Heart left ventricle (tissue), 16 donors: Measurements from ENCODE around the gene C5AR1. TPM values are rescaled to one million over a fixed set of nuclear protein-coding genes. Genes with fewer than 3 reads are reported as not detected.
A peak's percentile ranks its signal among the peaks of the same experiment; 100 is the strongest.
"Not testable (repeated sequence)": the region's sequence is repeated elsewhere in the genome, so short reads cannot be mapped to it uniquely, and the experiment has no call there.

ENCODE experiments used
- ATAC-seq, 4 donors: fragments of 200-7000 bp; cut with Tn5 transposase; one replicate each; pipeline ENCODE4 v1.9.1; 2020 to 2022; ENCODE audit warnings: moderate library complexity in 4 of 4, mild to moderate bottlenecking in 3 of 4, moderate number of reproducible peaks in 1 of 4
- DNase-seq, 5 donors: peaks; one replicate each; pipeline ENCODE4 v3.0.0-alpha.2; 2020
- H3K27ac ChIP-seq, 12 donors: fragments of 200-600 bp; sonication (generic) in 4 of 12; one replicate each; pipeline versions ENCODE4 v1.5.0 to v1.8.0; 2016 to 2022; ENCODE audit warnings: mild to moderate bottlenecking in 2 of 12
- H3K27me3 ChIP-seq, 9 donors: fragments of 200-600 bp; sonication (generic) in 2 of 9; one replicate each; pipeline versions ENCODE4 v1.5.1 to v1.8.0; 2016 to 2022; ENCODE audit warnings: mild to moderate bottlenecking in 3 of 9
- H3K36me3 ChIP-seq, 9 donors: fragments of 200-600 bp; sonication (generic) in 2 of 9; one replicate each; pipeline versions ENCODE4 v1.5.0 to v1.8.0; 2018 to 2022; ENCODE audit warnings: mild to moderate bottlenecking in 2 of 9
- H3K4me1 ChIP-seq, 12 donors: fragments of 200-600 bp; sonication (generic) in 4 of 12; one replicate each; pipeline versions ENCODE4 v1.5.0 to v1.8.0; 2016 to 2022; ENCODE audit warnings: mild to moderate bottlenecking in 3 of 12
- H3K4me3 ChIP-seq, 12 donors: fragments of 200-600 bp; sonication (generic) in 4 of 12; one replicate each; pipeline versions ENCODE4 v1.5.0 to v1.8.0; 2017 to 2022; ENCODE audit warnings: mild to moderate bottlenecking in 9 of 12, moderate library complexity in 4 of 12
- H3K9me3 ChIP-seq, 12 donors: fragments of 200-600 bp; sonication (generic) in 4 of 12; one replicate each; pipeline versions ENCODE4 v1.5.0 to v1.8.0; 2016 to 2022; ENCODE audit warnings: mild to moderate bottlenecking in 1 of 12
- POLR2A ChIP-seq, 2 donors: fragments of 450-650 bp; IDR thresholded peaks; one replicate each; pipeline ENCODE4 v1.6.1; 2017; ENCODE audit warnings: antibody characterized with exemption in 2 of 2, mild to moderate bottlenecking in 2 of 2, moderate library complexity in 2 of 2
- WGBS, 4 donors: extraction: QIAGEN DNeasy Blood & Tissue Kit in 2 of 4; methylation state at CpG; one replicate each; pipeline versions ENCODE4 v1.1.5 to v1.1.7; 2013 to 2018; 5-methylcytosine and 5-hydroxymethylcytosine counted together
- intact Hi-C, 10 donors: fragments of 100-400 bp; cut with DNase I; formaldehyde crosslinking; loops; one replicate each; pipeline versions ENCODE4 v1.11.1 to v1.14.2; 2022
- polyA plus RNA-seq, 2 donors: library from polyadenylated mRNA; stranded (reverse); fragments of 200-250 nt; gene quantifications; one replicate each; pipeline ENCODE4 v1.2.3, GENCODE V29; 2013
- total RNA-seq, 9 donors: library from RNA; depleted of rRNA in 2 of 9; stranded (reverse); fragments of >200 nt in 2 of 9; fragmentation: NEBNext Ultra II Directional in 3 of 9; extraction: Animal tissue kit (Norgen Biotek cat#: 25700) in 3 of 9; gene quantifications; one replicate each; pipeline versions ENCODE4 v1.1.0 to v1.2.4, GENCODE V29; 2016 to 2023
- TF ChIP-seq, protein P1 (sequence below), 12 donors: fragments of 200-600 bp; sonication (generic) in 4 of 12; IDR thresholded peaks; one replicate each; pipeline versions ENCODE4 v1.5.0 to v1.8.0; 2018 to 2022; ENCODE audit warnings: antibody characterized with exemption in 12 of 12, mild to moderate bottlenecking in 5 of 12
- donor health status: ischemic (EF 13 %, LVEDD 7.1; RV severe dilation, severe dysfunction).
- donor health status: healthy with polysubstance abuse.
- donor health status: DM: no; HTN: yes; CAD: no.
- donor health status: DM: no; HTN: no; CAD: no.
- donor health status: ischemic (EF 25% LVEDD 6.9; RV normal size, moderate dysfunction).
- donor health status: ischemic (EF 25% LVEDD 5.7; RV mildly dilated, moderate dysfunction).
- donor health status: healthy.
- donor health status: DM: yes; HTN: yes; CAD: no.
- donor health status: ischemic (EF 35%, LVEDD 5.7; RV mildly dilated, moderate dysfunction).
- donor health status: nonischemic (EF 11% LVEDD 7.7; RV severe dilation, severe dysfunction).
- donor health status: DM: yes; HTN: yes; CAD: no.
- donor health status: PGD.
- donor health status: ischemic (EF 29% LVEDD 5.4; RV normal size, mild dysfunction).
- donor health status: nonischemic (EF 23%, LVEDD 6.1; RV moderate dilation, normal function).

C5AR1 gene
- total and polyA plus RNA-seq, 11 donors = 0.80 to 37.9 (median 5.6) TPM

DNA sequence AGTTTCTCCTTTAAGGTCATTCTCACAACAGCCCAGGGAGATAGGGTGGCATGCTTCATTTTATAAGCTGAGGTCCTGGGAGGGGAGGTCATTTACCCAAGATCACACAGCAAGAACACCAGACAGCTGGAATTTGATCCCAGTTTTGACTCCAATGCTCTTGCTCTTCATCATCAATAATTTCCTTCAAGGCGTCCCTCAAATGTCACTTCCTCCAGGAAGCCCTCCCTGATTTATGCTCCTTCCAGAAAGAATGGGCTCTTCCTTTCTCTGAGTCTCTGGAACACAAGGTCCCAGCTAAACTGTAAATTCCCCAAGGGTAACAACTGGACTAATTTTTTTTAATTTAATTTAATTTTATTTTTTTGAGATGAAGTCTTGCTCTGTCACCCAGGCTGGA, 34.8 kb downstream of the C5AR1 start:
- Histone ChIP-seq H3K4me3 (no peak overlapping the region), H3K36me3 (no peaks in the 10 kb centered on the region), H3K4me1 (peaks cover 0 to 8% (median 4%) of the 10 kb centered on the region in 12 donors), H3K27me3 (no peaks in the 10 kb centered on the region), H3K9me3 (no peaks in the 10 kb centered on the region), H3K27ac (no peak overlapping the region)
- TF ChIP-seq, protein P1, sequence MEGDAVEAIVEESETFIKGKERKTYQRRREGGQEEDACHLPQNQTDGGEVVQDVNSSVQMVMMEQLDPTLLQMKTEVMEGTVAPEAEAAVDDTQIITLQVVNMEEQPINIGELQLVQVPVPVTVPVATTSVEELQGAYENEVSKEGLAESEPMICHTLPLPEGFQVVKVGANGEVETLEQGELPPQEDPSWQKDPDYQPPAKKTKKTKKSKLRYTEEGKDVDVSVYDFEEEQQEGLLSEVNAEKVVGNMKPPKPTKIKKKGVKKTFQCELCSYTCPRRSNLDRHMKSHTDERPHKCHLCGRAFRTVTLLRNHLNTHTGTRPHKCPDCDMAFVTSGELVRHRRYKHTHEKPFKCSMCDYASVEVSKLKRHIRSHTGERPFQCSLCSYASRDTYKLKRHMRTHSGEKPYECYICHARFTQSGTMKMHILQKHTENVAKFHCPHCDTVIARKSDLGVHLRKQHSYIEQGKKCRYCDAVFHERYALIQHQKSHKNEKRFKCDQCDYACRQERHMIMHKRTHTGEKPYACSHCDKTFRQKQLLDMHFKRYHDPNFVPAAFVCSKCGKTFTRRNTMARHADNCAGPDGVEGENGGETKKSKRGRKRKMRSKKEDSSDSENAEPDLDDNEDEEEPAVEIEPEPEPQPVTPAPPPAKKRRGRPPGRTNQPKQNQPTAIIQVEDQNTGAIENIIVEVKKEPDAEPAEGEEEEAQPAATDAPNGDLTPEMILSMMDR (IDR thresholded peaks at IDR 0.05) = no peak
- TF ChIP-seq POLR2A (IDR thresholded peaks at IDR 0.05) = no peak
- DNase-seq (no peak), ATAC-seq (no peak)
- 81 to 88% (median 84%) methylated on average over 1 of the region's 1 CpG for WGBS, 4 donors
- intact Hi-C loops = no loop called here

DNA sequence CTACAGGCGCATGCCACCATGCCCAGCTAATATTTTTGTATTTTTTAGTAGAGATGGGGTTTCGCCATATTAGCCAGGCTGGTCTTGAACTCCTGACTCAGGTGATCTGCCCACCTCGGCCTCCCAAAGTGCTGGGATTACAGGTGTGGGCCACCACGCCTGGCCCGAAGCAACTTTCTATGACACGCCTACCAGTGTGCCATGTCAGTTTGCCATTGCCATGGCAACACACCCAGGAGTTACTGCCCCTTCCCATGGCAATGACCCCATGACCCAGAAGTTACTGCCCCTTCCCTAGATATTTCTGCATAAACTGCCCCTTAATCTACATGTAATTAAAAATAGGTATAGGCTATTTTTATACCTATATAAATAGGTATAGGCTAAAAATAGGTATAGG, 36.4 kb downstream of the C5AR1 start:
- H3K27me3 ChIP-seq, DNase-seq, H3K9me3 ChIP-seq, H3K36me3 ChIP-seq, ATAC-seq, H3K27ac ChIP-seq, H3K4me3 ChIP-seq, intact Hi-C loops: not testable (repeated sequence)
- H3K4me1 ChIP-seq = peaks cover 3 to 22% (median 14%) of the 10 kb centered on the region in 12 donors
- WGBS, 4 donors = 89 to 92% (median 90%) methylated on average over 6 of the region's 6 CpGs

DNA sequence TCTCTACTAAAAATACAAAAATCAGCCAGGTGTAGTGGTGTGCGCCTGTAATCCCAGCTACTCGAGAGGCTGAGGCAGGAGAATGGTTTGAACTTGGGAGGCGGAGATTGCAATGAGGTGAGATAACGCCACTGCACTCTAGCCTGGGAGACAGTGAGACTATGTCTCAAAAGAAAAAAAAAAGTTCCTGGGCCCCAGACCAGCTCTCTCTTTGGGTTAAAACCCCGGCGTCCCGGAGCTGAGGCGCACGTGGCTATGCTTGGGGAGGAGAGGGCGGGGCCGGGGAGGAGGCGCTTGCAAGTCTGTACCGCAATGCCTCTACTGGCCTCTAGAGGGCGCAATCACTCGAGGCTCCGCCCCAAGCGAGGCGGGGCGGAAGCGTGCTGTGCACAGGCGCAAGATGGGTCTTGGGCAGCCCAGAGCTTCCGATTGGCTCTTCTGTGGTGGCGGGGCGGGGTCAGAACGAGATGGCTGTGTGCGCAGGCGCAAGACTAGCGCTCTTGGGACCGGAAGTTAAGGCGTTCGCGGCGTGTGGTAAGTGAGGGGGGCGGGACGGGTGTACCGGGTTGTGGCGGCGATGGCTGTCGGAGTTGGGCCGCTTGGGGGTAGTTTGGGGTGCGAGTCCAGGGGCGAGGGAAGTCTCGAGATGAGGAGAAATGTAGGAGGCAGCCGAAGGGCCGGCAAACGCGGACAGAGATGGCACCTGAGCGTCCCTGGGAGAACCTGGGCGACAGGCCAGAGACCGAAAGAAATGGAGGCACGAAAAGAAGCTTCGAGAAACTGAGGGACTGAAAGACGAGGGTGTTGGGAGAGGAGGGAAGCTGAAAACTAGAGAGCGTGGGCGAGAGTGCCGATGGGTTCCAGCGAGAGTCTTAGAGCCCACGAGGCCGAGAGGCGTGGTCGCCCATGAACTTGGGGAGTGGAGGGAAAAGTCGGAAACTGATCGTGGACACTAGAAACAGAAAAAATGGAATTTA, 39.4 kb downstream of the C5AR1 start, which contains the start of gene DHX34:
DHX34 (plus strand) TSS at position 497 of the 977 bp plus-strand sequence. CDS start 3,716 bp downstream, outside the sequence.
- Histone ChIP-seq H3K36me3 (peaks cover 0 to 20% (median 15%) of the 10 kb centered on the region in 9 donors), H3K27ac (peak within 1 kb of the TSS in 10 of 12 donors; percentile 40 to 87 (median 73)), H3K4me3 (peak within 1 kb of the TSS; percentile 62 to 98 (median 78)), H3K27me3 (no peaks in the 10 kb centered on the region), H3K4me1 (peaks cover 3 to 33% (median 15%) of the 10 kb centered on the region in 12 donors), H3K9me3 (no peaks in the 10 kb centered on the region)
- peak in 1 of 2 donors; percentile 72 for TF ChIP-seq POLR2A (IDR thresholded peaks at IDR 0.05)
- TF ChIP-seq, protein P1 (IDR thresholded peaks at IDR 0.05) = peak; percentile 98 to 100 (median 99)
- peak; percentile 100 for ATAC-seq
- intact Hi-C loops = no loop called here
- peak; percentile 98 to 99 (median 98) for DNase-seq
- 4% methylated on average over 49 to 63 of the region's 63 CpGs for WGBS, 4 donors

DNA sequence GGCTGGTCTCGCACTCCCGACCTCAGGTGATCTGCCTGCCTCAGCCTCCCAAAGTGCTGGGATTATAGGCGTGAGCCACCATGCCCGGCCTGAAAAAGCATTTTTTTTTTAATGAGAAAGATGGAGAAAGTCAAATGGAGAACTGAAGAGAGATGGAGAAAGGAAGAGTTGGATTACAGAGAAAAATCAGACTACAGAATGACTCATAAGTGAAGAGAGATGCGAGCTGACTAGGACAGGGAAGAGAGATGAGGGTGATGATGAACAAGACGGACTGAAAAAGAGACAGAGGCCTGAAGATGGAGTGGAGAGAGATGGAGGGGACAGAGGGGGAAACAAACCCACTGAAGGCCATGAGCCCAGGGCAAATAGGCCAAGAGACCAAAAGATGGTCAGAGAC, 41.0 kb downstream of the C5AR1 start:
- Histone ChIP-seq H3K36me3 (peaks cover 0 to 36% (median 30%) of the 10 kb centered on the region in 9 donors), H3K4me3 (no peak overlapping the region), H3K27me3 (no peaks in the 10 kb centered on the region), H3K4me1 (peaks cover 3 to 33% (median 15%) of the 10 kb centered on the region in 12 donors), H3K9me3 (no peaks in the 10 kb centered on the region), H3K27ac (no peak overlapping the region)
- TF ChIP-seq POLR2A (IDR thresholded peaks at IDR 0.05) = no peak
- TF ChIP-seq, protein P1 (IDR thresholded peaks at IDR 0.05) = no peak
- intact Hi-C loops = no loop called here
- DNase-seq (no peak), ATAC-seq (no peak)
- 93 to 95% (median 95%) methylated on average over 6 of the region's 6 CpGs for WGBS, 4 donors
